Lower leg skin (tissue), 4 donors: Measurements from ENCODE around the gene FAM32A. TPM values are rescaled to one million over a fixed set of nuclear protein-coding genes. Genes with fewer than 3 reads are reported as not detected.

Experiments used
- DNase-seq, 2 donors: peaks; one replicate each; pipeline ENCODE4 v3.0.0-alpha.2; 2019; ENCODE audit warnings: low spot score in 2 of 2
- H3K4me3 ChIP-seq: fragments of 200-600 bp; sonication (generic); 2 replicates; pipeline ENCODE4 v1.5.1; 2017; ENCODE audit warnings: mild to moderate bottlenecking, low read depth; ENCODE audit not compliant: poor library complexity, severe bottlenecking
- CTCF ChIP-seq, 3 donors: fragments of 450-650 bp; IDR thresholded peaks; one replicate each; pipeline ENCODE4 v1.5.1; 2016; ENCODE audit warnings: antibody characterized with exemption in 3 of 3, mild to moderate bottlenecking in 3 of 3, moderate library complexity in 2 of 3
- POLR2A ChIP-seq, 2 donors: fragments of 450-650 bp; IDR thresholded peaks; one replicate each; pipeline ENCODE4 v1.6.1; 2016 to 2017; ENCODE audit warnings: antibody characterized with exemption in 2 of 2, mild to moderate bottlenecking in 1 of 2, moderate library complexity in 1 of 2
- WGBS, 2 donors: methylation state at CpG; one replicate each; pipeline ENCODE4 v1.1.5; 2018; 5-methylcytosine and 5-hydroxymethylcytosine counted together
- intact Hi-C: fragments of 100-400 bp; cut with DNase I; formaldehyde crosslinking; loops from one replicate; pipeline ENCODE4 v1.15.0; 2023; ENCODE audit warnings: low total_unique reads
- total RNA-seq, 4 donors: library from RNA; depleted of rRNA; stranded (reverse); fragments of >200 nt; gene quantifications; one replicate each; pipeline ENCODE4 v1.1.0, GENCODE V29; 2016

Gene FAM32A
- total RNA-seq, 4 donors from 2014 or later = 95.3 to 114 (median 105) TPM

GRCh38 chr19:16142032-16142580, 43.1 kb upstream of the FAM32A start:
- no peak overlapping the region for H3K4me3 ChIP-seq
- intact Hi-C loops = no loop called here
- 77 to 84% methylated on average over 9 of the region's 9 CpGs for WGBS, 2 donors
- no peak for TF ChIP-seq CTCF (IDR thresholded peaks at IDR 0.05)
- no peak for TF ChIP-seq POLR2A (IDR thresholded peaks at IDR 0.05)
- DNase-seq = no peak

DNA sequence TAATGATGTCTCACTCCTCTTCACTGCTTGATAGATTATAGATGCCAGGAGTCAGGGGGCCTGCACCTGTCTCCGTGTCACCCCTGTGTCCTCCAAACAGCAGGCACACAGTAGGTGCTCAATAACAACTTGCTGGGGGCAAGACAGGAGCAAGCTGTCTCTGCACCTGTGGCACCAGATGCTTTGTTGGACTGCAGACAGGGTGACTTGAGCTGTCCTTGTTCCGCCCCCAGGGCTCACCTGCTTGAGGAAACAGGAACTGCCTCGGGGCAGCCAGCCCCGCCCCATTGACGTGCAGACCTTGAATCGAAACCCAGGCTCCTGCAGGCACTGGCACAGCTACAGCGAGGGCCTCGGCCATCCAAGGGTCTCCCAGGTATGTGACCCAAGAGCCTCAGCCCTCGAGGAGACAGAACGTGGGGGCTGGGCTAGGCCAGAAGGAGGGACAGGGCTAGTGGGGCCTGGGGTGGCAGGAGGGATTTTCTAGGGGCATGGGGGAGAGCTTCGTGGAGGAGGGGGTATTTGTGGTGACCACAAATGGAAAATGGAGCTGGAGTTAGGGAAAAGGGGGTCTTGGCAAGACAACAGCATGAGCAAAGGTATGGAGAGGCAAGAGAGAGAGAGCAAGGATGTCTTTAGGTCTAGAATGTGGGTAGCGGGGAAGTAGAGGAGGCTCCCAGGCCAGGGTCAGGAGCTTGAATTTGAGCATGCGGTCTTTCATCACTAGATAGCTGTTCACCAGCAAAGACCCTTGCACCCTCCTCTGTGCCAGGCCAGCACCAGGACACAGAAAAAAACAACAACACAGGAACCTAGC, 41.6 kb upstream of the FAM32A start, which contains the start of gene HSH2D:
Gene HSH2D, plus strand, starts transcription at position 287 of the 817 bp plus-strand sequence. CDS start 5,066 bp downstream, outside the sequence.
- WGBS, 2 donors = 32 to 34% methylated on average over 13 of the region's 13 CpGs

GRCh38 chr19:16144216-16144581, 41.0 kb upstream of the FAM32A start:
- no peak overlapping the region for H3K4me3 ChIP-seq
- DNase-seq = no peak
- 67 to 75% methylated on average over 1 of the region's 1 CpG for WGBS, 2 donors
- intact Hi-C loops = no loop called here
- no peak for TF ChIP-seq CTCF (IDR thresholded peaks at IDR 0.05)

More for the DNA sequence above, 41.6 kb upstream of the FAM32A start, which contains the start of gene HSH2D:
- intact Hi-C loops = no loop called here
- DNase-seq = peak in 1 of 2 donors; percentile 89
- no peak within 1 kb of the TSS for H3K4me3 ChIP-seq
- TF ChIP-seq POLR2A (IDR thresholded peaks at IDR 0.05) = no peak
- no peak for TF ChIP-seq CTCF (IDR thresholded peaks at IDR 0.05)

- WGBS, 2 donors = 70 to 76% methylated on average over 5 of the region's 5 CpGs
- intact Hi-C loops = no loop called here
- H3K4me3 ChIP-seq = no peak overlapping the region
Measured at GRCh38 chr19:16146112-16146511, 39.1 kb upstream of the FAM32A start.

DNA sequence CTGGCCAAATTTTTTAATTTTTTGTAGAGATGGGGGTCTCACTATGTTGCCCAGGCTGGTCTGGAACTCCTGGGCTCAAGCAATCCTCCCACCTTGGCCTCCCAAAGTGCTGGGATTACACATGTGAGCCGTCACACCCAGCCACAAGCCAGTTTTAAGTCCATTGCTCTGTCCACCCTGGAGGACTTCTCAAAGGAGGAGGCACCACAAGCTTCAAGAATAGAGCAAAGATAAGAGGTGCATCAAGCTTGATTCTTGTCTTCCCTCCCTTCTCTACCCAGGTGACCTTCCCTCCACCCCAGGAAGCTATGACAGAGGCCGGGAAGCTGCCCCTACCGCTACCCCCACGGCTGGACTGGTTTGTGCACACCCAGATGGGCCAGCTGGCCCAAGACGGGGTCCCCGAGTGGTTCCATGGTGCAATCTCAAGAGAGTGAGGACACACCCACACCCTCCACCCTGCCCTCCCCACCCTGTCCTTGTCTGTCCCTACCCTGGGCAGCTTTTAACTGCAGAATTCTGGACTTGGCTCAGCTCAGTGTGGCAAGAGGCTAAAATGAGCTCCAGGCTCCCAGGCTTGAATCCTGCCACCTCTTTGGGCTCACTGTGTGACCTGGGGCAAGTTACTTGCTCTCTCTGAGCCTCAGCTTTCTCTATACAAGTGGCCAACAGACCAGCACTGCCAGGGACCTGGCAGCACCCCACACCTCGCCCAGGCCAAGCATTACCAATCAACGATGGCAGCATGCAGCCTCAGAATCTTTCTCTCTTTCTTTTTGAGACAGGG, 36.6 kb upstream of the FAM32A start:
- intact Hi-C loops = no loop called here
- no peak overlapping the region for H3K4me3 ChIP-seq
- no peak for TF ChIP-seq CTCF (IDR thresholded peaks at IDR 0.05)
- TF ChIP-seq POLR2A (IDR thresholded peaks at IDR 0.05) = no peak
- WGBS, 2 donors = 69 to 80% methylated on average over 8 of the region's 8 CpGs
- DNase-seq = no peak

More at GRCh38 chr19:16146112-16146511, 39.1 kb upstream of the FAM32A start:
- TF ChIP-seq CTCF (IDR thresholded peaks at IDR 0.05) (no peak), POLR2A (IDR thresholded peaks at IDR 0.05) (no peak)
- DNase-seq = no peak
